ENCODE measurements around the gene SLC35C1.
A peak's percentile ranks its signal among the peaks of the same experiment; 100 is the strongest.

Gene SLC35C1

DNA sequence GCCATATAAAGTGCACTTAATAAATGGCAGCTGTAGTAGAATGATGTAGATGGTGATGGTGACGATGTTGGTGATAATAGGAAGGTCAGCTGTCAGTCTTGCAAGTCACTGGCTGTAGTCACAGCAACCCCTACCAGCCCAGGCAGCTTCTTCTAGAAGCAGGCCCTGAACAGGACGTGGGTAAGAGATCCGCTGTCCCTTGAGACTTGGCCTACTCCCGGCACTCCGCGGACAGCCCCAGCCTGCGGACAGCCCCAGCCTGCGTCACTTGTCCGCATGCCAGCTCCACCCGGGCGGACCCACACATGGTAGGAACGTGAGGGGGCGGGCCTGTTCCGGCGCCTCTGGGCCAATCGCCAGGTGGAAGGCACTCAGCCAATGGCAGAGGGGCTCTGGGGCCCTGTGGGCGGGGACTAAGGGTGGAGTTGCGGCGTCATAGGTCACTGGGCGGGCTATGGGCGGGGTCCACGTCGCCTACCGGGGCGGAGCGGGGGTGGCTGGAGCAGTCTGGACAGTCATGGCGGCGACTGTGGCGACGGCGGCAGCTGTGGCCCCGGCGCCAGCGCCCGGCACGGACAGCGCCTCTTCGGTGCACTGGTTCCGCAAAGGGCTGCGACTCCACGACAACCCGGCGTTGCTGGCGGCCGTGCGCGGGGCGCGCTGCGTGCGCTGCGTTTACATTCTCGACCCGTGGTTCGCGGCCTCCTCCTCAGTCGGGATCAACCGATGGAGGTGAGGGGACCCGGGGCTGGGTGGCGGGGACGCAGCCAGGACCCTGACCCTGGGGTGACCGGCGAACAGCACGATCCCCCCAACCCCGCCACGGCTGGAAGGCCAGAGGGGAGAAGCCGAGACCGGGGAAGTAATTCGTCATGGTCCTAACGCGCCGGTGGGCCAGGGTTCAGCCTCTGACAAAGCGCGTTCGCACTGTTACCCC is 42.3 kb downstream of the SLC35C1 start, which contains the start of gene CRY2:
Gene CRY2 (plus strand): TSS at position 502 of the 937 bp plus-strand sequence. CDS start 16 bp downstream, at position 518.
- H3K4me1 ChIP-seq (ENCODE audit: insufficient read depth, insufficient read length) = peaks cover 5% of the 10 kb centered on the region

DNA sequence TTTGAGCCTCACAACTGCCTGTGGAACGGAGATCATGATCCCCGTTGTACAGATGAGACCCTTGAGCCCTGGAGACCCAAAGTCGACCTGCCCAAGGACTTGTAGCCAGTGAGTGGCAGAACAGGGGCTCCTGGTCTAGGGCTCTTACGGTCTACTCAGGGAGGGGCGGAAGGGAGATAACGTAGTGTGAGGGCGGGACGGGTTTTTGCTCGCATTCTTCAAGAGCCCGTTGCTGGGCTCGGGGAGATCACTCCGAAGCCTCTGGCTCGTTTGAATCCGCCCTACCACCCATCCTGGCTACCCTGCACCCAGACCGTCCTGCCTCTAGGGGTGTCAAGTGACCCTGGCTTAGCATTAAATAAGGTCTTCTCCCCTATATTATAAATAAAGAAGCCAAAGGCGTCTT is 43.0 kb downstream of the SLC35C1 start:
- H3K4me1 ChIP-seq (ENCODE audit: insufficient read depth, insufficient read length) = peaks cover 8% of the 10 kb centered on the region
- peak overlapping the region; percentile 95 for H3K4me3 ChIP-seq (ENCODE audit: insufficient read length, low read depth)
- peaks cover 28% of the 10 kb centered on the region for H3K27me3 ChIP-seq (ENCODE audit: insufficient read depth, insufficient read length)
- no peaks in the 10 kb centered on the region for H3K36me3 ChIP-seq (ENCODE audit: insufficient read depth, insufficient read length, low read length)
- H3K9ac ChIP-seq (ENCODE audit: insufficient read length, low read depth) = peak overlapping the region; percentile 91
- peak; percentile 64 for DNase-seq (ENCODE audit: low read depth, low spot score)
- no peaks in the 10 kb centered on the region for H3K9me3 ChIP-seq (ENCODE audit: insufficient read depth, low read length)
- TF ChIP-seq YY1 (IDR thresholded peaks at IDR 0.05; ENCODE audit: insufficient read depth, insufficient read length) = no peak
- no peak for TF ChIP-seq ZNF274 (IDR thresholded peaks at IDR 0.05; ENCODE audit: low read depth, low read length)
- peak; percentile 42 for TF ChIP-seq SUZ12 (IDR thresholded peaks at IDR 0.05; ENCODE audit: extremely low read depth, insufficient read depth, insufficient read length)

More for the DNA sequence above, 42.3 kb downstream of the SLC35C1 start, which contains the start of gene CRY2:
- peak; percentile 99 for DNase-seq (ENCODE audit: low read depth, low spot score)
- Histone ChIP-seq H3K27me3 (ENCODE audit: insufficient read depth, insufficient read length) (peaks cover 28% of the 10 kb centered on the region), H3K36me3 (ENCODE audit: insufficient read depth, insufficient read length, low read length) (no peaks in the 10 kb centered on the region), H3K9me3 (ENCODE audit: insufficient read depth, low read length) (no peaks in the 10 kb centered on the region), H3K4me3 (ENCODE audit: insufficient read length, low read depth) (peak within 1 kb of the TSS; percentile 95), H3K9ac (ENCODE audit: insufficient read length, low read depth) (peak within 1 kb of the TSS; percentile 91)
- peak; percentile 79 for TF ChIP-seq YY1 (IDR thresholded peaks at IDR 0.05; ENCODE audit: insufficient read depth, insufficient read length)
- no peak for TF ChIP-seq SUZ12 (IDR thresholded peaks at IDR 0.05; ENCODE audit: extremely low read depth, insufficient read depth, insufficient read length)

DNA sequence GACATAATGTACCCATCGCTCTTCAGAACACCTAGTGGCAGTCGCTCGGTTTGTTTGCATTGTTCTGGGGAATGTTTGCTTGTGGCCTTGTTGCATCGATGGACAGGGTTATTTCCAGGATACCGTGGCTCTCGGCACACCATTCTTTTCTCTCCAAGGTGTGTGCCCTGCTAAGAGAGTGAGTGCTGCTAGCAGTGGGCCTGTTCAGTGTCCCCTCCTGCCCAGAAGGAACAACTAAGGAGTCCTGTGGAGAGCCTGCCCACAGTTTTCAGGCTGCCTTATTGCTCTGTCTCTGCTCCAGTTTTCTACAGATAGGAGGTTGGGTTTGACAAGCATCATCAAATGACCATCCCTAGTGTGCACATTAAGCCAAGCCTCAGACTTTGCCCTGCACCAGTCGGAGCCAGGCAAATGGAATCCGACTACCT is 43.7 kb downstream of the SLC35C1 start:
- peaks cover under 1% of the 10 kb centered on the region for H3K36me3 ChIP-seq (ENCODE audit: insufficient read depth, insufficient read length, low read length)
- H3K27me3 ChIP-seq (ENCODE audit: insufficient read depth, insufficient read length) = peaks cover 23% of the 10 kb centered on the region
- peaks cover 12% of the 10 kb centered on the region for H3K4me1 ChIP-seq (ENCODE audit: insufficient read depth, insufficient read length)
- H3K9ac ChIP-seq (ENCODE audit: insufficient read length, low read depth) = peak overlapping the region; percentile 8
- no peak for DNase-seq (ENCODE audit: low read depth, low spot score)
- peak overlapping the region; percentile 95 for H3K4me3 ChIP-seq (ENCODE audit: insufficient read length, low read depth)
- TF ChIP-seq ZNF274 (IDR thresholded peaks at IDR 0.05; ENCODE audit: low read depth, low read length) (no peak), SUZ12 (IDR thresholded peaks at IDR 0.05; ENCODE audit: extremely low read depth, insufficient read depth, insufficient read length) (no peak), YY1 (IDR thresholded peaks at IDR 0.05; ENCODE audit: insufficient read depth, insufficient read length) (no peak)
- H3K9me3 ChIP-seq (ENCODE audit: insufficient read depth, low read length) = no peaks in the 10 kb centered on the region

DNA sequence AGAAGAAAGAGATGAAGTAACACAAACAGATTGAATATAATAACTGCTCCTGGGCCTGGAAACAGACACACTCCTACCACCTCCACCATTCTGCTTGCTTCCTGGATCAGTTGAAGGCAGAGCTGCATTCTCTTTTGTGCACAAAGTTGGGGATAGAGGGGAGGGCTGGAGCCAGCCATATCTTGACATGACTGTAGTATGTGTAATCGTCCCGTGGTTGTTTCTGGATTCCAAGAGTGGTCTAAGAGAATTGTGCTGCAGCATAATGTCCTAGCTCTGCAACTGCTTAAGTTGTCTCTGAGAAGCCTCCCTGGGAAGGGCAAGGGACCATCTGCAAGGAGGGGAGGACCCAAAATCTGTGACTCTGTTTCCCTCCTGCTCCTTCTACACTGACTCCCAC is 45.5 kb downstream of the SLC35C1 start:
- peaks cover 16% of the 10 kb centered on the region for H3K27me3 ChIP-seq (ENCODE audit: insufficient read depth, insufficient read length)
- H3K4me3 ChIP-seq (ENCODE audit: insufficient read length, low read depth) = no peak overlapping the region
- H3K9me3 ChIP-seq (ENCODE audit: insufficient read depth, low read length) = no peaks in the 10 kb centered on the region
- TF ChIP-seq ZNF274 (IDR thresholded peaks at IDR 0.05; ENCODE audit: low read depth, low read length) = no peak
- no peak for TF ChIP-seq SUZ12 (IDR thresholded peaks at IDR 0.05; ENCODE audit: extremely low read depth, insufficient read depth, insufficient read length)
- no peak for TF ChIP-seq YY1 (IDR thresholded peaks at IDR 0.05; ENCODE audit: insufficient read depth, insufficient read length)
- no peak for DNase-seq (ENCODE audit: low read depth, low spot score)
- H3K36me3 ChIP-seq (ENCODE audit: insufficient read depth, insufficient read length, low read length) = peaks cover 4% of the 10 kb centered on the region
- no peak overlapping the region for H3K9ac ChIP-seq (ENCODE audit: insufficient read length, low read depth)
- H3K4me1 ChIP-seq (ENCODE audit: insufficient read depth, insufficient read length) = peaks cover 21% of the 10 kb centered on the region

DNA sequence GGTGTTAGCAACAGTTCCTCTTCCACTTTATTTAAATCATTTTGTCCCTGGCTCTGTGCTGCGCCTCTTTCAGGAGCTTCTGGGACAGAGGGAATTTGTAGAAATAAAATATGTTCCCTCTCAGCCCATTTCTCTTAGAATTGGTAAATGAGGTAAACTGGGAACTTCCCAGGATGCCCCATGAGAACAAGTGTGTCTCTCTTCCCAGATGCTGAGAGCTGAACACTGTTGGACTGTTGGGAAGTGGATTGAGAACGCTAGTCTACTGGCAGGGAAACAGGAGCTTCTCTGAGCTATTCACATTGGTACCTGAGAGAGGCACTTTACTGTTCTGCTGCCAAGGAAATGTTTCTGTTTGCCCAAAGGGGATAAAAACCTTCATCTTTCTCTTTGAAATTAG is 46.3 kb downstream of the SLC35C1 start:
- H3K4me3 ChIP-seq (ENCODE audit: insufficient read length, low read depth) = no peak overlapping the region
- no peak overlapping the region for H3K9ac ChIP-seq (ENCODE audit: insufficient read length, low read depth)
- TF ChIP-seq SUZ12 (IDR thresholded peaks at IDR 0.05; ENCODE audit: extremely low read depth, insufficient read depth, insufficient read length) = no peak
- TF ChIP-seq YY1 (IDR thresholded peaks at IDR 0.05; ENCODE audit: insufficient read depth, insufficient read length) = no peak
- TF ChIP-seq ZNF274 (IDR thresholded peaks at IDR 0.05; ENCODE audit: low read depth, low read length) = no peak
- no peak for DNase-seq (ENCODE audit: low read depth, low spot score)
- peaks cover 8% of the 10 kb centered on the region for H3K27me3 ChIP-seq (ENCODE audit: insufficient read depth, insufficient read length)
- H3K9me3 ChIP-seq (ENCODE audit: insufficient read depth, low read length) = no peaks in the 10 kb centered on the region
- peaks cover 23% of the 10 kb centered on the region for H3K4me1 ChIP-seq (ENCODE audit: insufficient read depth, insufficient read length)
- H3K36me3 ChIP-seq (ENCODE audit: insufficient read depth, insufficient read length, low read length) = peaks cover 8% of the 10 kb centered on the region

DNA sequence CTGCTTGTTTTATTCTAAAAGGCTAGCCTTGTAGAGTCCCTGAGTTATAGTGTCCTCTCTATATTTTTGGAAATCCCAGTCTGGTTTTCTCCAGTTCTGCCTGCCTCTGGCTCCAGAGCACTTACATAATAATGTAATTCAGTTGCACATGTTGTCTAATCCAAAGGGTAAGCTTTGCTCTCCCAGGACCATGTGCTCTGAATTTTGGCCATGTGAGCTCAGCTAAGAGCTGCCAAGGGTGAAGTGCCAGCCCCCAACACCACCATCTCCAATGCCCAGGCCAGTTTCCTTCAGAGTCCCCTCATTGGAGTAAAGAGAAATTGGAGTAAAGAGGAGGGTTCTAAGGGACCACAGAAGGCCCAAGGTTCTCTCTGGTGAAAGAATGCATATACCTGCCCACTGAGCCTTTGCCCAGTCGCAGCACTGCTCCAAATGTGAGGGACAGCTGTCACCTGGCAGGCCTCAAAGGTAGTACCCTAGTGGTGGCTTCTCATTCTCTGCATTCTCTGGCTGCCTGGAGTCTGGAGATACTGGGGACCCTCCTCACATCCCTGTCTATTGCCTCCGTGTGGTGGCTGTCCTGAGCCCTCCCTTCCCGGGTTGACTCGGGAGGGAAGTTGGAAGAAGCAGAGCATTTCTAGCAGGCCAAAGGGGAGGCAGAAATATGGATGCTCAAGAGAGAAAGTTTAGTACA is 47.2 kb downstream of the SLC35C1 start:
- Histone ChIP-seq H3K4me1 (ENCODE audit: insufficient read depth, insufficient read length) (peaks cover 25% of the 10 kb centered on the region), H3K9me3 (ENCODE audit: insufficient read depth, low read length) (no peaks in the 10 kb centered on the region), H3K4me3 (ENCODE audit: insufficient read length, low read depth) (no peak overlapping the region), H3K9ac (ENCODE audit: insufficient read length, low read depth) (no peak overlapping the region), H3K27me3 (ENCODE audit: insufficient read depth, insufficient read length) (no peaks in the 10 kb centered on the region), H3K36me3 (ENCODE audit: insufficient read depth, insufficient read length, low read length) (peaks cover 14% of the 10 kb centered on the region)
- DNase-seq (ENCODE audit: low read depth, low spot score) = no peak
- no peak for TF ChIP-seq YY1 (IDR thresholded peaks at IDR 0.05; ENCODE audit: insufficient read depth, insufficient read length)
- TF ChIP-seq ZNF274 (IDR thresholded peaks at IDR 0.05; ENCODE audit: low read depth, low read length) = no peak
- no peak for TF ChIP-seq SUZ12 (IDR thresholded peaks at IDR 0.05; ENCODE audit: extremely low read depth, insufficient read depth, insufficient read length)

DNA sequence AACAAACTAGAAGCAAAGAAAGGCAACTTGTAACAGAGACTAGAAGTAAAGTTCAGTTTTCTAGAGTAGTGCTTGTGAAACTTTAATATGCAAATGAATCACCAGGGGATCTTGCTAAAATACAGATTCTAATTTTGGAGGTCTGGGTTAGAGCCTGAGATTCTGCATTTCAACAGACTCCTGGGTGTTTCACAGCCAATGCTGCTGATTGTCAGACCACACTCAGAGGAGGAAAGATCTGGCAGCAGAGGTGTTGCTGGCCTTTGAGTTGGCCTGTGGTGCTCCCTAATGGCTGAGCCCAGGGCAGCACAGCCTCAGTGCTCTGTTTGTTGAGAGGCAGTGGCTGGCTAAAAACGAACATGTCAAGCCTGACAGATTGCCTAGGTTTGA is 47.8 kb downstream of the SLC35C1 start:
- no peak for DNase-seq (ENCODE audit: low read depth, low spot score)
- H3K9me3 ChIP-seq (ENCODE audit: insufficient read depth, low read length) = no peaks in the 10 kb centered on the region
- H3K4me3 ChIP-seq (ENCODE audit: insufficient read length, low read depth) = no peak overlapping the region
- no peaks in the 10 kb centered on the region for H3K27me3 ChIP-seq (ENCODE audit: insufficient read depth, insufficient read length)
- H3K4me1 ChIP-seq (ENCODE audit: insufficient read depth, insufficient read length) = peaks cover 25% of the 10 kb centered on the region
- H3K9ac ChIP-seq (ENCODE audit: insufficient read length, low read depth) = no peak overlapping the region
- TF ChIP-seq SUZ12 (IDR thresholded peaks at IDR 0.05; ENCODE audit: extremely low read depth, insufficient read depth, insufficient read length) = no peak
- H3K36me3 ChIP-seq (ENCODE audit: insufficient read depth, insufficient read length, low read length) = peaks cover 17% of the 10 kb centered on the region

Measured in NT2/D1 (cell line).